Measurements from ENCODE around the gene SRXN1. TPM values are rescaled to one million over a fixed set of nuclear protein-coding genes. Genes with fewer than 3 reads are reported as not detected.
A peak's percentile ranks its signal among the peaks of the same experiment; 100 is the strongest.

Gene SRXN1
- total RNA-seq, 6 experiments from 2014 or later: 50.0 to 65.4 (median 58.3) TPM

DNA sequence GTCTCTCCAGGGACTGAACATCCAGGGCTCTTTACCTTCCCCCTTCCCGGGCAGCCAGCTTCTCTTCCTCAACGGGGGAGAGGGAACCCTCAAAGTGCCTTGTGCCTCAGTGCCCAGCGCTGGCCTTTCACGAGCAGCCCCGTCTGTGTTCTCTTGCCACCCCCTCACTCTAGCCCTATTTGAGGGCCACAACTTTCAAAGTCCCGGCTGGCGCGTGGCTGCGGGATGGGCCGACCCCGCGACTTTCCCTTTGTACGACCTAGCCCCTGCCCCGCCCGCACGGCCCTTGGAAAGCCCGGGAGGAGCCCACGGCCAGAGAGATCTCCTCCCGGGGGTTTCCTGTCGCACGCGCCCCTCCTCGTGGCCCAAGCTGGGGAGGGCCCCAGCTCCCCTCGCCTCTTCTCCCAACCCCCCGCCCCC is 22.0 kb upstream of the SRXN1 start:
- Mint-ChIP-seq H3K27me3 (ENCODE audit: insufficient read depth) (peaks cover 36% of the 10 kb centered on the region), H3K36me3 (ENCODE audit: low read depth) (no peaks in the 10 kb centered on the region), H3K4me1 (ENCODE audit: low read depth) (peaks cover 6% of the 10 kb centered on the region), H3K27ac (no peak overlapping the region), H3K9me3 (no peaks in the 10 kb centered on the region), H3K4me3 (no peak overlapping the region)
- TF ChIP-seq, protein P1, sequence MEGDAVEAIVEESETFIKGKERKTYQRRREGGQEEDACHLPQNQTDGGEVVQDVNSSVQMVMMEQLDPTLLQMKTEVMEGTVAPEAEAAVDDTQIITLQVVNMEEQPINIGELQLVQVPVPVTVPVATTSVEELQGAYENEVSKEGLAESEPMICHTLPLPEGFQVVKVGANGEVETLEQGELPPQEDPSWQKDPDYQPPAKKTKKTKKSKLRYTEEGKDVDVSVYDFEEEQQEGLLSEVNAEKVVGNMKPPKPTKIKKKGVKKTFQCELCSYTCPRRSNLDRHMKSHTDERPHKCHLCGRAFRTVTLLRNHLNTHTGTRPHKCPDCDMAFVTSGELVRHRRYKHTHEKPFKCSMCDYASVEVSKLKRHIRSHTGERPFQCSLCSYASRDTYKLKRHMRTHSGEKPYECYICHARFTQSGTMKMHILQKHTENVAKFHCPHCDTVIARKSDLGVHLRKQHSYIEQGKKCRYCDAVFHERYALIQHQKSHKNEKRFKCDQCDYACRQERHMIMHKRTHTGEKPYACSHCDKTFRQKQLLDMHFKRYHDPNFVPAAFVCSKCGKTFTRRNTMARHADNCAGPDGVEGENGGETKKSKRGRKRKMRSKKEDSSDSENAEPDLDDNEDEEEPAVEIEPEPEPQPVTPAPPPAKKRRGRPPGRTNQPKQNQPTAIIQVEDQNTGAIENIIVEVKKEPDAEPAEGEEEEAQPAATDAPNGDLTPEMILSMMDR (IDR thresholded peaks at IDR 0.05): no peak
- DNase-seq: no peak

DNA sequence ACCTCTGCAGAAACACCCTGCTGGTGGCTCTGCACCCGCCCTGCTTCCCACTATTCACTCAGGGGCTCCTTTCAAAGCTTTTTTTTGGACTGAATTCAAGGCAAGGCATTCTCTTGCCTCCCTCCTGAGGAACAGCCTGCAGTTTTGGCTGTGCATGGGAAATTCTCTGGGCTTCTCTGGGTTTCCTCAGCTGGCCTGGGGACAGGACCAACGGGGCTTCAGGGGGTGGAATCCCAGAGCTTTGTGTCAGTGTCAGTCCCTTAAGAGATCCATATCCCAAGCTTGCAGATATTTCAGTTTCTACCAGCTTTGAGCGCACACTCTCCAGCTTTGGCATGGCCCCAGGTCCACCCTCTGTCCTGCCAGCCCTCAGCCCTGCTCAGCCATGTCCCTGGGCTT is 20.6 kb upstream of the SRXN1 start:
- H3K36me3 Mint-ChIP-seq (ENCODE audit: low read depth): no peaks in the 10 kb centered on the region
- TF ChIP-seq, protein P1 (IDR thresholded peaks at IDR 0.05): no peak

DNA sequence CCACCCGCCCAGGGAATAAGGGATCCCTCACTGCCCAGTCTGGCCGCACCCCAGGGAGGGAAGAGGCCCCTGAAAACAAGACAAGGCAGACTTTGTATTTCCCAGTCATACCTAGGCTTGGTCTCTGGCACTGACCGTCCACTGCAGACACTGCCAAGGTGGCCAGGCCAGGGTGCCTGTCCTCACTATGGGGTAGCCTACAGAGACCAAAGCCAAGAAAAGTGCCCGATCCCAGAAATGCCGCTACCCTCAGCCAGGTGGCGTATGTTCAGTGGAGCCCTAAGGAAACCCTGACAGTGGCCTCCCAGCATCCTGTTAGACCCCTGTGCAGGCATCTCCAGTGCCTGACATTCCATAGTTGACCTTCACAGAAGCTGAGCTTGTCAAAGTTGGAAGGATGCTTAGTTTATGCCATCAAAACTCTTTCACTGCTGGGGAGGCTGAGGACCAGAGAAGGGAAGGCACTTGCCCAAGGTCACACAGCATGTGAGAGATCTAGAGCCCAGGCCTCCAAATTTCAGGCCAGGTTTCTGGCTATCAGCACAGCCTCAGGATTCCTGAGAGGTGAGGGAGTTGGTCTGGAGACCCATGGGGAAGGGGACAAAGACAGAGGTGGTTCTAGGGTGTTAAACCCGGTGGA is 20.1 kb upstream of the SRXN1 start:
- Mint-ChIP-seq H3K36me3 (ENCODE audit: low read depth) (no peaks in the 10 kb centered on the region), H3K9me3 (no peaks in the 10 kb centered on the region), H3K27me3 (ENCODE audit: insufficient read depth) (peaks cover 41% of the 10 kb centered on the region), H3K4me3 (no peak overlapping the region), H3K4me1 (ENCODE audit: low read depth) (peaks cover 6% of the 10 kb centered on the region), H3K27ac (no peak overlapping the region)
- TF ChIP-seq, protein P1 (IDR thresholded peaks at IDR 0.05): peak; percentile 61
- no peak for DNase-seq

More for the DNA sequence above, 20.6 kb upstream of the SRXN1 start:
- no peaks in the 10 kb centered on the region for H3K9me3 Mint-ChIP-seq
- peaks cover 39% of the 10 kb centered on the region for H3K27me3 Mint-ChIP-seq (ENCODE audit: insufficient read depth)
- DNase-seq: no peak
- peaks cover 6% of the 10 kb centered on the region for H3K4me1 Mint-ChIP-seq (ENCODE audit: low read depth)
- no peak overlapping the region for H3K27ac Mint-ChIP-seq
- H3K4me3 Mint-ChIP-seq: no peak overlapping the region

DNA sequence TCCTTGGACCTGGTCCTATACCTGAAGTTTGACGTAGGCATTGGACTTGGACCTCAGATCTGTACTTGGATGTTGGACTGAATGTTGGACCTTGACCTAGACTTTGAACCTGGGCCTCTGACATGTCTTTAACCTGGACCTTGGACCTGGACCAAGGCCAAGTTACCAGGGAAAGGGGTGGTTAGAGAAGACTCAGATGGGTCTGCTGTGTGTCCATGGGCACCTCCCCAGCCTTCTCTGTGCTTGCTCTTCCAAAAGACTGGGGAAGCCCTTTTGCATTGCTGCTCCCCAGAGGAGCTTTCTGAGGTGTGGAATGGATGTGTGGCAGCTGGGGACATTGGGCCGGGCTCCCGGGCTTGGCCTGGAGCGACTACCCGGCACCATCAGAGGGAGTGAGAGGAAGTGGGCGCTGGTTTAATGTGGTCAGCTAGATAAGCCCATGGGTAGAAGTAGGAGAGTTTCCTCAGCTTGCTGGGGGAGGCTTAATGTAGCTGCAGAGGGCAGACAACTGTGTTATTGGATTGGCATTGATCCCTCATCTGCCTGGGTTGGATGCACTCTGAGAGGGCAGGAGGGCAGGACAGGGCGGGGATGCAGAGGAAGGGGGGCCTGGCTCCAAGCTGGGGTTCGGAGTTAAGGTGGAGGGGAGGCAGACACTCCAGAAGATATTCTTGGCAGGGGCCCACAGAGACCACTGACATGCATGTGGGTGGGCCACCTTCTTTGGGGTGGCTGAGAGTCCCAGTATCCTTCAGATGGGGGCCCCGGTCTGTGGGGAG is 18.4 kb upstream of the SRXN1 start:
- TF ChIP-seq, protein P1 (IDR thresholded peaks at IDR 0.05): no peak
- Mint-ChIP-seq H3K9me3 (no peaks in the 10 kb centered on the region), H3K27me3 (ENCODE audit: insufficient read depth) (peaks cover 38% of the 10 kb centered on the region), H3K36me3 (ENCODE audit: low read depth) (no peaks in the 10 kb centered on the region), H3K4me3 (no peak overlapping the region), H3K27ac (no peak overlapping the region), H3K4me1 (ENCODE audit: low read depth) (peaks cover 14% of the 10 kb centered on the region)
- DNase-seq: no peak

DNA sequence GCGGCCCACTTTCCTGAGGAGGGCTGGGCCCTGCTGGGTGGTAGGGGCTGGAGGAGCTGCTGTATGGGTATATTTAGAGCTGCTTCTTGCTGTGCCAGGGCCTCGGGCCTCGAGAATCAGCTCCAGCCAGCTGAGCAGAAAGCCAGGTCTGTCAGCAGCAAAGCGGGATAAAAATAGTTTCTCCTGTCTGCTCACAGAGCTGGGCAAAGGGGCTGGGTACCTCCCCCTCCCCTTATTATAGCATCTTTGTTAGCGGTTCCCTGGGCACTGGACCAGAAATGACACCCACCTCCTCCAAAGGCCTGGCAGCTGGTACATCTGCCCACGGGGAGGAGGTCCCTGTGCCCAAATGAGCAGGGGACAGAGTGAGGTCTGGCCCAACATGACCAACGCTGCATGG is 16.6 kb upstream of the SRXN1 start:
- peaks cover 43% of the 10 kb centered on the region for H3K27me3 Mint-ChIP-seq (ENCODE audit: insufficient read depth)
- 0 out of 2 replicates have a peak, but pooled peaks cover 8% of the 10 kb centered on the region for H3K4me1 Mint-ChIP-seq (ENCODE audit: low read depth)
- H3K9me3 Mint-ChIP-seq: no peaks in the 10 kb centered on the region
- no peak for DNase-seq
- no peak overlapping the region for H3K27ac Mint-ChIP-seq
- no peak overlapping the region for H3K4me3 Mint-ChIP-seq
- no peaks in the 10 kb centered on the region for H3K36me3 Mint-ChIP-seq (ENCODE audit: low read depth)
- TF ChIP-seq, protein P1 (IDR thresholded peaks at IDR 0.05): no peak

All from HFFc6 (cell line).